PC-3 (cell line): Measurements from ENCODE around the gene STPG2. TPM values are rescaled to one million over a fixed set of nuclear protein-coding genes. Genes with fewer than 3 reads are reported as not detected.

Experiments used
- ATAC-seq: fragments of 200-7000 bp; cut with Tn5 transposase; 2 replicates; pipeline ENCODE4 v1.9.1; 2020; ENCODE audit warnings: mild to moderate bottlenecking, moderate library complexity
- BruUV-seq: library from RNA; stranded (reverse); fragments of 400-500 nt; replicated peaks from 2 replicates; lab custom pipeline; 2021; lab: Mats Ljungman, UMichigan
- CTCF ChIA-PET: fragments of 300-600 bp; sonication (Branson Sonifier 250); formaldehyde crosslinking; loops from one replicate; lab custom pipeline; 2022; ENCODE audit warnings: antibody characterized with exemption; lab: Charles Lee
- POLR2A ChIA-PET: fragments of 300-600 bp; sonication (Branson Sonifier 250); formaldehyde crosslinking; loops from one replicate; lab custom pipeline; 2022; ENCODE audit warnings: antibody characterized with exemption; ENCODE audit not compliant: unreplicated experiment; lab: Charles Lee
- DNase-seq: peaks from one replicate; pipeline ENCODE4 v3.0.0-alpha.2; 2015
- H2AFZ ChIP-seq: fragments of 300-600 bp; sonication (generic); 2 replicates; pipeline ENCODE4 v1.6.0; 2016; ENCODE audit warnings: antibody characterized with exemption, low read length
- H3F3A ChIP-seq: fragments of 300-600 bp; sonication (generic); one replicate; pipeline ENCODE4 v1.6.0; 2017; ENCODE audit warnings: antibody characterized with exemption, low read length, control low read depth, mild to moderate bottlenecking; ENCODE audit not compliant: unreplicated experiment
- H3K27ac ChIP-seq: fragments of 300-600 bp; sonication (generic); 2 replicates; pipeline ENCODE4 v1.5.1; 2016; ENCODE audit warnings: mild to moderate bottlenecking, low read length
- H3K27me3 ChIP-seq: fragments of 300-600 bp; sonication (generic); 2 replicates; pipeline ENCODE4 v1.6.1; 2016; ENCODE audit warnings: low read length, mixed read lengths
- H3K36me3 ChIP-seq: fragments of 300-600 bp; sonication (generic); 2 replicates; pipeline ENCODE4 v1.6.1; 2016; ENCODE audit warnings: low read depth, mixed run types, low read length, mixed read lengths
- H3K4me1 ChIP-seq: fragments of 300-600 bp; sonication (generic); 2 replicates; pipeline ENCODE4 v1.5.1; 2016; ENCODE audit warnings: low read length; ENCODE audit not compliant: insufficient read depth
- H3K4me2 ChIP-seq: fragments of 300-600 bp; sonication (generic); 2 replicates; pipeline ENCODE4 v1.6.0; 2016; ENCODE audit warnings: low read length
- H3K4me3 ChIP-seq: fragments of 300-600 bp; sonication (generic); 2 replicates; pipeline ENCODE4 v1.5.1; 2016; ENCODE audit warnings: mild to moderate bottlenecking, low read length, mixed read lengths
- H3K79me2 ChIP-seq: fragments of 300-600 bp; sonication (generic); 2 replicates; pipeline ENCODE4 v1.6.1; 2017; ENCODE audit warnings: low read length, mixed read lengths
- H3K9ac ChIP-seq: fragments of 300-600 bp; sonication (generic); 2 replicates; pipeline ENCODE4 v1.6.0; 2016; ENCODE audit warnings: mild to moderate bottlenecking, low read length
- H3K9me2 ChIP-seq: fragments of 300-600 bp; sonication (generic); replicated peaks from 2 replicates; pipeline ENCODE4 v1.6.1; 2016; ENCODE audit warnings: mixed run types, low read length, mixed read lengths
- H3K9me3 ChIP-seq: fragments of 300-600 bp; sonication (generic); 2 replicates; pipeline ENCODE4 v1.6.1; 2016; ENCODE audit warnings: low read length, mixed read lengths
- H4K20me1 ChIP-seq: fragments of 300-600 bp; sonication (generic); 2 replicates; pipeline ENCODE4 v1.6.1; 2016; ENCODE audit warnings: low read length, mixed read lengths
- EZH2 ChIP-seq: fragments of 300-600 bp; sonication (generic); IDR thresholded peaks from one replicate; pipeline ENCODE4 v1.6.1; 2017; ENCODE audit warnings: antibody characterized with exemption, mild to moderate bottlenecking, low read length; ENCODE audit not compliant: unreplicated experiment
- EZH2phosphoT487 ChIP-seq: fragments of 300-600 bp; sonication (generic); IDR thresholded peaks from 2 replicates; pipeline ENCODE4 v1.6.1; 2018; ENCODE audit warnings: mild to moderate bottlenecking, antibody characterized with exemption, low read length, borderline replicate concordance
- intact Hi-C: fragments of 100-400 bp; cut with micrococcal nuclease; formaldehyde crosslinking; loops from 2 replicates; pipeline ENCODE4 v1.9.0; 2023
- total RNA-seq: library from RNA; depleted of rRNA; stranded (reverse); fragments of >200 nt; gene quantifications from 2 replicates; pipeline ENCODE4 v1.2.3, GENCODE V29; 2014
- TF ChIP-seq, protein P1 (sequence below): fragments of 300-600 bp; sonication (generic); conservative IDR thresholded peaks from 2 replicates; pipeline ENCODE4 v1.5.1; 2017; ENCODE audit warnings: antibody characterized with exemption, low read depth, mild to moderate bottlenecking, low read length

STPG2 gene
- total RNA-seq, 1 experiment from 2014 or later, result not detected

GRCh38 chr4:97984545-97985131 is 158.6 kb downstream of the STPG2 start:
- ATAC-seq (no peak), DNase-seq (peak; percentile 26)
- no TSS peak for BruUV-seq
- H3K27me3 ChIP-seq, result no peaks in the 10 kb centered on the region
- H3F3A ChIP-seq, result no peaks in the 10 kb centered on the region
- no peak overlapping the region for H3K4me2 ChIP-seq
- no peak overlapping the region for H3K27ac ChIP-seq
- H3K9me3 ChIP-seq, result no peaks in the 10 kb centered on the region
- ChIA-PET CTCF (no interaction called here), POLR2A (no interaction called here)
- intact Hi-C loops, result loop anchor here (10.0 kb wide), 1 partner anchor 70 kb away; no protein-coding TSS in a partner anchor
- no peak overlapping the region for H3K9ac ChIP-seq
- H4K20me1 ChIP-seq, result no peaks in the 10 kb centered on the region
- TF ChIP-seq, protein P1, sequence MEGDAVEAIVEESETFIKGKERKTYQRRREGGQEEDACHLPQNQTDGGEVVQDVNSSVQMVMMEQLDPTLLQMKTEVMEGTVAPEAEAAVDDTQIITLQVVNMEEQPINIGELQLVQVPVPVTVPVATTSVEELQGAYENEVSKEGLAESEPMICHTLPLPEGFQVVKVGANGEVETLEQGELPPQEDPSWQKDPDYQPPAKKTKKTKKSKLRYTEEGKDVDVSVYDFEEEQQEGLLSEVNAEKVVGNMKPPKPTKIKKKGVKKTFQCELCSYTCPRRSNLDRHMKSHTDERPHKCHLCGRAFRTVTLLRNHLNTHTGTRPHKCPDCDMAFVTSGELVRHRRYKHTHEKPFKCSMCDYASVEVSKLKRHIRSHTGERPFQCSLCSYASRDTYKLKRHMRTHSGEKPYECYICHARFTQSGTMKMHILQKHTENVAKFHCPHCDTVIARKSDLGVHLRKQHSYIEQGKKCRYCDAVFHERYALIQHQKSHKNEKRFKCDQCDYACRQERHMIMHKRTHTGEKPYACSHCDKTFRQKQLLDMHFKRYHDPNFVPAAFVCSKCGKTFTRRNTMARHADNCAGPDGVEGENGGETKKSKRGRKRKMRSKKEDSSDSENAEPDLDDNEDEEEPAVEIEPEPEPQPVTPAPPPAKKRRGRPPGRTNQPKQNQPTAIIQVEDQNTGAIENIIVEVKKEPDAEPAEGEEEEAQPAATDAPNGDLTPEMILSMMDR, result peak; percentile 66
- no peak for TF ChIP-seq EZH2
- no peak overlapping the region for H3K4me3 ChIP-seq
- no peak overlapping the region for H2AFZ ChIP-seq
- H3K4me1 ChIP-seq, result no peaks in the 10 kb centered on the region
- H3K36me3 ChIP-seq, result no peaks in the 10 kb centered on the region
- no peaks in the 10 kb centered on the region for H3K79me2 ChIP-seq
- H3K9me2 ChIP-seq, result no peaks in the 10 kb centered on the region

DNA sequence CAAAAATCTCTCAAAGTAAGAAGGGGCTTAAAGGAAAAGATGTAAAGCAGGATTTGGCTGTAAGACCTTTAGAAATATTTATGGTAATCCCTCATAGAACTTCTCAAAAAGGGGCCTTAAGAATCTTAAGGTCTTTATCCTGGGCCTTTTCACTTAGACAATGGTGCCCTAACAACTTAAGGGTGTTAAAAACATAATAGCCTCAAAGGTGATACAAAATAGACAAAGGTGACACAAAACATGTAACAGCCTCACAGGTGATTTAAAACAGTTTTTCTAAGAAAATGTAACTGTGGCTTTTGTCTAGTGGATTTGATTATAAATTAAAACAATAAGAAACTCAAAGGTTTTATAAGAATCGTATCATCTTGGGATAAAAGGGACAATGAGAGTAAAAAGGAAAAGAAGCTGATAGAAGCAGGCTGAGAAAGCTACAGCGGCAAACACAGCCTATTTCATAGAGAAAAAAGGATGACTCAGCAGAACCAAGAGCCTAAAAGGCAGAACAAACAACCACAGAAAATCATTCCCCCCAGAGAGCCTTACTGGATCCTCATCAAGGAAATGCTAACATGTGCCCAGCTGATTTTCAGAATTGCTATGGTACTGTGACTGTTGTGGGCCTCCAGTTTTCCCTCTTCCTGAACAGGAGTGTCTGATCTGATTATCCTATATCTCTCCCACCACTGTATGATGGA is 164.3 kb downstream of the STPG2 start:
- Histone ChIP-seq H3K79me2 (no peaks in the 10 kb centered on the region), H3K27ac (no peak overlapping the region), H3F3A (no peaks in the 10 kb centered on the region), H3K9ac (no peak overlapping the region), H3K4me3 (no peak overlapping the region), H3K9me2 (no peaks in the 10 kb centered on the region), H3K36me3 (no peaks in the 10 kb centered on the region), H3K27me3 (no peaks in the 10 kb centered on the region), H3K4me1 (no peaks in the 10 kb centered on the region), H3K4me2 (no peak overlapping the region), H3K9me3 (no peaks in the 10 kb centered on the region), H4K20me1 (no peaks in the 10 kb centered on the region), H2AFZ (no peak overlapping the region)
- CTCF ChIA-PET, result no interaction called here
- POLR2A ChIA-PET, result no interaction called here
- BruUV-seq, result no TSS peak
- no peak for TF ChIP-seq EZH2phosphoT487
- TF ChIP-seq, protein P1, result no peak
- intact Hi-C loops, result no loop called here
- ATAC-seq (no peak), DNase-seq (peak; percentile 5)
